Stimulated activated CD8-positive, alpha-beta memory T cell treated with anti-CD3 and anti-CD28 coated beads, Interleukin-4, amount 100 ng/mL, for 4 hours (primary cell): ENCODE measurements around the gene RNF168.
"Not testable (repeated sequence)": the region's sequence is repeated elsewhere in the genome, so short reads cannot be mapped to it uniquely, and the experiment has no call there.

ENCODE experiments used
- DNase-seq, 2 donors: peaks; one replicate each; pipeline ENCODE4 v3.0.0-alpha.2; 2020; ENCODE audit warnings: low read depth in 2 of 2, low spot score in 1 of 2

RNF168 gene, protein sequence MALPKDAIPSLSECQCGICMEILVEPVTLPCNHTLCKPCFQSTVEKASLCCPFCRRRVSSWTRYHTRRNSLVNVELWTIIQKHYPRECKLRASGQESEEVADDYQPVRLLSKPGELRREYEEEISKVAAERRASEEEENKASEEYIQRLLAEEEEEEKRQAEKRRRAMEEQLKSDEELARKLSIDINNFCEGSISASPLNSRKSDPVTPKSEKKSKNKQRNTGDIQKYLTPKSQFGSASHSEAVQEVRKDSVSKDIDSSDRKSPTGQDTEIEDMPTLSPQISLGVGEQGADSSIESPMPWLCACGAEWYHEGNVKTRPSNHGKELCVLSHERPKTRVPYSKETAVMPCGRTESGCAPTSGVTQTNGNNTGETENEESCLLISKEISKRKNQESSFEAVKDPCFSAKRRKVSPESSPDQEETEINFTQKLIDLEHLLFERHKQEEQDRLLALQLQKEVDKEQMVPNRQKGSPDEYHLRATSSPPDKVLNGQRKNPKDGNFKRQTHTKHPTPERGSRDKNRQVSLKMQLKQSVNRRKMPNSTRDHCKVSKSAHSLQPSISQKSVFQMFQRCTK

DNA sequence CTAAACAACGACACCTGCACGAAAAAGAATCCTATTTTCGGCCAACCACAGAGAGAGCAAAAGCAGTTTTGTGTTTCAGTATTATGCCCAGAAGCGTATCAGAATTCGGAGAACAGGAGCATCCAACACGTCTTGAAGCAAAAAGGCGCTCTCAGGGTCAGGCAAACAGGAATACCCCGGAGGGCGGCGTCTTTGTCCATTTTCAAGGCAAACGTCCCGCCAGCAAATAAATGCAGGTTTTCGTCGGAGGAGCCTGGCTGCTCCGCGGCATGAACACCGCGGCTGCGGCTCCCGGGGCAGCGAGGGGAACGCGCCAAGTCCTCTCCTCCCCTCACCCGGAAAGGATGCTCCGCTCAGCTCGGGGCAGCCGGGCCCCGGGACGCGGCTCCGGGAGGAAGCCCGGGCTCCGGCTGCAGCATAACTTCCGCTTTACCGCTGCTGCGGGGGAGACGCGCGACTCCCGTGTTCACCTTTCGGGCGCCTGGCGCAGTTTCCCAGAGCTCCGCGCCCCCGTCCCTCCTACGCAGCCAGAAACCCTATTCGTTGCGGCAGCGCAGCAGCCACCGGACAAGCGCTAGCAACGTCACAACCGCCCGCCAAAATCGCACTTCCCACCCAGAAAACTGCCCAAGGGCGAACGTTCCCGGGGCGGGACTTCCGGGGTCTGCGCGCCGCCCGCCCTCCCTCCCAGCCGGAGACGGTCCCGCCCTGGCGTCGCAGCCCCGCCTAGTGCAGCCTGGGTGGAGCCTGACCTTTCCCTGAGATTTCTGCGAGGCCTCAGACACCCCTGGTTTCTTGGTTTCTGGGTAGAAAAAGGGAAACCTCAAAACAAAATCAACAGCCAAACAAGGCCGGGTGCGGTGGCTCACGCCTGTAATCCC is at the start of gene RNF168:
RNF168 (minus strand) TSS at position 573 of the 881 bp plus-strand sequence. CDS start 595 bp downstream, outside the sequence.
- peak; percentile 78 to 89 for DNase-seq

DNA sequence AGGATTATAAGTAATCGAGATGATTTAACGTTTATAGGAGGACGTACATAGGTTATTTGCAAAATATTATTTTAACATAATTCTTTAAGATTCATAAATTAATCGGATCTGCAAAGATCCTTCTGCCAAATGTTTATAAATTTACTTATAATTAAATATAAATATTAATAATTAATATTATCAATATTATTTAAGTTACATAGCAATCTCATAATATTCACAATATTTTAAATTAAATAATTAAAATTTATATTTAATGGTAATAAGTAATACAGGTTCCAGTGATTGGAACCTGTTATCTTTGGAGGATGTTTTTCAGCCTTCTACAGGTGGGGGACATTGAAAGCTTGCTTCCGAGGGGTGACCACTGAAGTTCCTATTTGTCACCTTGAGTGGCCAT is 48.7 kb upstream of the RNF168 start:
- no peak for DNase-seq

DNA sequence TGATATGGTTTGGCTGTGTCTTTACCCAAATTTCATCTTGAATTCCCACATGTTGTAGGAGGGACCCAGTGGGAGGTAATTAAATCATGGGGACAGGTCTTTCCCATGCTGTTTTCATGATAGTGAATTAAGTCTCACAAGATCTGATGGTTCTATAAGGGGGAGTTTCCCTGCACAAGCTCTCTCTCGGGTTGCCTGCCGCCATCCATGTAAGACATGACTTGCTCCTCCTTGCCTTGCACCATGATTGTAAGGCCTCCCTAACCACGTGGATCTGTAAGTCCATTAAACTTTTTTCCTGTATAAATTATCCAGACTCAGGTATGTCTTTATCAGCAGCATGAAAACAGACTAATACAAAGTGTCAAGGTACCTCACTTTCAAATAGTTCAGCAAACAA is 46.6 kb upstream of the RNF168 start:
- not testable (repeated sequence) for DNase-seq

DNA sequence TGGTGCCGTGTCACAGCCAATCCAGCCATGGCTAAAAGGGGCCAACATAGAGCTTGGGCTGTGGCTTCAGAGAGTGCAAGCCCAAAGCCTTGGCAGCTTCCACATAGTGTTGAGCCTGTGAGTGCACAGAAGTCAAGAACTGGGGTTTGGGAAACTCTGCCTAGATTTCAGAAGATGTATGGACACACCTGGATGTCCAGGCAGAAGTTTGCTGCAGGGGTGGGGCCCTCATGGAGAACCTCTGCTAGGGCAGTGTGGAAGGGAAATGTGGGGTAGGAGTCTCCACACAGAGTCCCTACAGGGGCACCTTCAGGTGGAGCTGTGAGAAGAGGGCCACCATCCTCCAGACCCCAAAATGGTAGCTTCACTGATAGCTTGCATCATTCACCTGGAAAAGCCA is 45.7 kb upstream of the RNF168 start:
- DNase-seq: not testable (repeated sequence)

DNA sequence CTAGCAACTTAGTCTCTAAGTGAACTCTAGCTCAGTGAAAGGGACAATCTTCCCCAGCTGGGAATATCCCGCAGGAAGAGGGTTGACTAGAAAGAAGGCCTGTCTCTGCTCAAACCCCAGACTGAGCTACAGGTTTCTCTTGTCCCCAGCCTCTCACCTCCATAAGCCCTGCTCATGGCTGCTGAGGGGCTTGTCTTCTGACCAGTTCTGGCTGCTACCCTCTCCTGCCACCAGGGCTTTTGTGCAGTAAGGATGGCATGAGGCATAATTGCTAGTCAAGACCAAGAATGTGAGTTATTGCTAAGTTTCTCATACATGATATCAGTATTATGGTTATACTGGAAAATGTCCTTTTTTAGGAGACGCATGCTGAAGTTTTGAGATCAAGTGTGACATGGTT is 43.5 kb upstream of the RNF168 start:
- DNase-seq: no peak

DNA sequence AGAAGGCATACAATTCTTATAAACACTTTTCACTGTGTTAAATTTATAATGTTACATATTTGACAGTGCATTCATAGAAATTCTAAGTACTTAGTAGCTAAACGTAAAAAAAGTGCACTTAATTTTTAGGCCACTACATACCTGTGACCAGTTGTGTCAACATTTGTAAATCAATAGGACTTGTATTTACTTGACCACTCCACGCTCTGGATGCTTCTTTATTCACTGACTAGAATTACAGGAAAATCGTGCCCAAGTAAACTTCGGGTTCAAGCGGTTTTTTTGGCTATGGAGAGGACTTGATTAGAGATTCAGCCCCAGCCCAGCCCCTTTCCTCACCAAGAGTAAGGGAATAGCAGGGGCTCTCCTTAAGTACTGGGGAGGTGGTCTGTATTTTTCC is 43.0 kb upstream of the RNF168 start:
- DNase-seq: no peak

DNA sequence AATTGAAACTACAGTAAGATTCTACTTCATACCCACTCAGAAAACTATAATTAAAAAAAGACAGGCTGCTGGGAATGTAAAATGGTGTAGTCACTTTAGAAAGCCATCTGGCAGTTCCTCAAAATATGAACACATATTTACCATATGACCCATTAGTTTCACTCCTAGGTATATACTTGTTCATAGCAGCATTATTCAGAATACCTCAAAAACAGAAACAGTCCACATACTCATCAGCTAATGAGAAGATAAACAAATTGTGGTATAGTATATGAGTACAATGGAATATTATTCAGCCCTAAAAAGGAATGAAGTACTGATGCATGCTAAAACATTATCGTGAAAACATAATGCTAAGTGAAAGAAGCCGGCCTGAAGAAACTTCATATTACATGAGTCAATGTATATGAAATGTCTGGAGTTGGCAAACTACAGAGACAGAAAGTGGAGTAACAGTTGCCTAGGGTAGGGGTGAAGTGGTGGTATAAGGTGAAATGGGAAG is 41.0 kb upstream of the RNF168 start:
- no peak for DNase-seq

DNA sequence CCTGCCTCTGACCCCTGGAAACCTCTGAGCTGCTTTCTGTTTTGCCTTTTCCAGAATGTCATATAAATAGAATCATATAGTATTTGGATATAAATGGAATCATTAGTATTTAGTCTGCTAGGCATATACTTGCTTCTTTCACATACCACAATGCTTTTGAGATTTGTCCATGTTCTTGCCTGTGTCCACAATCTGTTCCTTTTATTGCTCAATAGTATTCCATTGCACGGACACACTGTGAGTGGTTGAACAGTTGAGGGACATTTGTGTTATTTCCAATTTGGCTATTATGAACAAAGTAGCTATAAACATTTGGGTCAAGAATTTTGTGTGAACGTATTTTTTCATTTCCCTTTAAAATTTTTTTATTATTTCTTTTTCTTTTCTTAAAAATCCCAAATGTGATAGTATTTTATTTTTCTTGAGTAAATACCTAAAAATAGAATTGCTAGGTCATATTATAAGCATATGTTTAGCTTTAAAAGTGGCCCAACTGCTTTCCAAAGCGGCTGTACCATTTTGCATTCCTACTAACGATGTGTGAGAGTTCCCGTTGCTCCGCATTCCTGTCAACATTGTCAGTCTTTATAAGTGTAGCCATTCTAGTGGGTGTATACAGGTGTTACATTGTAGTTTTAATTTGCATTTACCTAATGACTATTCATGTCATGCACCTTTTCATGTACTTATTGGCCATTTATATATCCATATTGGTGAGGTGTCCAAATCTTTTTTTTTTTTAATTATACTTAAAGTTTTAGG is 38.3 kb upstream of the RNF168 start:
- no peak for DNase-seq

DNA sequence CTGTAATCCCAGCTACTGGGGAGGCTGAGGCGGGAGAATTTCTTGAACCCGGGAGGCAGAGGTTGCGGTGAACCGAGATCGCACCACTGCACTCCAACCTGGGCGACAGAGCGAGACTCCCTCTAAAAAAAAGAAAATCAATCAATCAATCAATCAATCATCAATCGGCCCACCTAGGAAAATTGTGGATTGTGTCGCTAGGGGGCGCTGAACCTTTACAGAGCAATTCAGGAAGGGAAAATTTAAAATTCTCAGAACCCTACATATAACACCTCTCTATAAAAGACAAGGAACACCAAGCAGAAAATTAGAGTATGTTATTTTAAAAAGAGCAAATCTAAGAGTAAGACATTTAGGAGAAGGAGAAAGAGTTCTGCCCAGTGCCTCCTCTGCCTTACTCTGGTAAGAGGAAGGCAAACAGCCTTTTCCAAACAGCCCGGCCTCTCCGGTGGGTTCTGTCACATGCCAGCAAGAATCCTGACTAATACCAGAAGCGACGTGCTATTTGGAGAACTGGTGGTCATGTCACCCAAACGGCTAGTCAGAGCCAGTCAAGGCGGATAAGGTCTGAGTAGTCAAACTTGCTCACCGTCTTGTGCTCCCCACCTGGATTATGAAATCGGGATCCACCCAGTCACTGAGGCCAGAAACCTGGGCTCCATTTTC is 33.9 kb upstream of the RNF168 start:
- peak; percentile 21 to 43 for DNase-seq

DNA sequence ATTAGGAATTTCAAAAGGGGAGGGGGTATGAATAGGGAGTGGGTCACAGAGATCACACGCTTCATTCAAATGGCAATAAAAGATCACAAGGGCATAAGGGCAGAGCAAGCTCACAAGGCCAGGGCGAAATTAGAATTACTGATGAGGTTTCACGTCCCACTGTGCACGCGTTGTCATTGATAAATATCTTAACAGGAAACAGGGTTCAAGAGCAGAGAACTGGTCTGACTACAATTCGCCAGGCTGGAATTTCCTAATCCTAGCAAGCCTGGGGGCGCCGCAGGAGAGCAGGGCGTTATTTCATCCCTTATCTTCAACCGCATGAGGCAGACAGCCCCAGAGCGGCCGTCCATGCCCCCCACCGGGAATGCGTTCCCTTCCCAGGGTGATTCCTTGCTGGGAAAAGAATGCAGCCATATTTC is 29.7 kb upstream of the RNF168 start:
- no peak for DNase-seq

DNA sequence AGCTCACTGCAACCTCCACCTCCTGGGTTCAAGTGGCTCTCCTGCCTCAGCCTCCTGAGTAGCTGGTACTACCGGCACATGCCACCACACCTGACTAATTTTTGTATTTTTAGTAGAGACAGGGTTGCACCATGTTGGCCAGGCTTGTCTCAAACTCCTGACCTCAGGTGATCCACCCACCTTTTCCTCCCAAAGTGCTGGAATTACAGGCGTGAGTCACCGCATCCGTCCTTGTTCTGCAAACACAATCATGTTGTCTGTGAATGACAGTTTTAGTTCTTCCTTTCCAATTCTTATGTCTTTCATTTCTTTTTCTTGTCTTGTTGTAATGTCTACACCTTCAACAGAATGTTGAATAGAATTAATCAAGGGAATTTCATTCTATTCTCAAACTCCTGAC is 27.9 kb upstream of the RNF168 start:
- DNase-seq: no peak

DNA sequence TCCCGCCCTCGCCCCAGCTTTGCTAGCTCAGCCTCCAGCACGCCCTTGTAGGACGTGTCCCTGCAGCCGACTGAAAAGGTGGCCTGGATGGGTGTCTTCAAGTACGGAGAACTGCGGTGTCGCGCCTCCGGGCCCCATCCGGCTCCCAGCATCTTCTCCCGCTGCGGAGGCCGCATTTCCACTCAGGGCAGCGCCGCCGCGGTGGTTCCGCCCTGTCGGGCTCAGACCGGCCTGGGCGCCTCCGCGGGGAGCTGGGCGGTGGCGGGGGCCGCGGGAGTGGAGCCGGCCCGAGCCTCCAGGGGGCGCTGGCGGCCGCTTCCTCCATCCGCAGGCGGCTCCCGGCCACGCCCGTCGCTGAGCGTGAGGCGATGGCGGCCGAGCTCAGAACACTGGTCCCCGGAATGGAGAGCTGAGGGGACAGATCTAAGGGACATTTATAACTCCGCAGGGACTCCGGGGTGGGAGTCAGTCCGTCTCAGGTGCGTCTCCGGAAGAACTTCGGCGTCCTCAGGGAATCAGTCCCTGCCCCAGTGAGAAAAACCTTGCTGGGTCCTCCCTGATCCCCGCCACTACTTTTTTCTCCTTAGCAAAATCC is 25.2 kb upstream of the RNF168 start:
- DNase-seq: peak; percentile 49 to 57

DNA sequence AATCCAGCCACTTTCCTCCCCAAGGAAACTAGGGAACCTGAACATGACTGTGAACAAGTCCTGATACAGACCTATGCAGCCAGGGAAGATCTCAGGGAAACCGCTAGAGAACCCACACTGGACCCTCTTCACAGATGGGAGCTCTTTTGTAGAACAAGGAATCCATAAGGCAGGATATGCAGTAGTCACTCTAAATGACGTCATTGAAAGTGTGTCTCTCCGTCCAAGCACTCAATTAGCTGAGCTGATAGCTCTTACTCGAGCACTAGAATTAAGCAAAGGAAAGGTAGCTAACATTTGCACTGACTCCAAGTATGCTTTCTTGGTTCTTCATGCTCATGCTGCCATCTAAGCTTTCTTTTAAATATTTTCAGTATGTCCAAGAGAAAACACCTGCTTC is 21.6 kb upstream of the RNF168 start:
- DNase-seq: no peak

DNA sequence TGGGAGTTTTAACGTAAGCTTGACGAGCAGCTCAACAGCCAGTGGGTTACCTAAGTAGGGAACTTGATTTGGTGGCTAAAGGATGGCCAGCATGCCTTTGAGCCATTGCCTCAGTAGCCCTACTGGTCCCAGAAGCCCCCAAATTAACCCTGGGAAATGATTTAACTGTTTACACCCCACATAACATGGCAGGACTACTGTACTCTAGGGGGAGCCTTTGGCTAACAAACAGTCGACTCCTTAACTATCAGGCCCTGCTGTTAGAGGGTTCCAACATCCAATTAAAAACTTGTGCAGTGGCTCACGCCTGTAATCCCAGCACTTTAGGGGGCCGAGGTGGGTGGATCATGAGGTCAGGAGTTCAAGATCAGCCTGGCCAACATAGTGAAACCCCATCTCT is 21.0 kb upstream of the RNF168 start:
- DNase-seq: no peak

DNA sequence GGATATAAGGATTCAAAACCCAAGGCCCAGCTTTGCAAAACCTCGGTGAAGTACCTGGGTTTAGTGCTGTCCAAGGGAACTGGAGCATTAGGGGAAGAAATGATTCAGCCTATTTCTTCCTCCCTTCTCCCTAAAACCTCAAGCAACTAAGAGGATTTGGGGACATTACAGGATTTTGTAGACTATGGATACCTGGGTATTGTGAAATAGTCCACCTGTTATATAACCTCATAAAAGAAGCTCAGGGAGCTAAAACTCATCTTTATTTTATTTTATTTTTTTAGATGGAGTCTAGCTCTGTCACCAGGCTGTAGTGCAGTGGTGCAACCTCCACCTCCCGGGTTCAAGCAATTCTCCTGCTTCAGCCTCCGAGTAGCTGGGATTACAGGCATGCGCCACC is 20.3 kb upstream of the RNF168 start:
- no peak for DNase-seq

DNA sequence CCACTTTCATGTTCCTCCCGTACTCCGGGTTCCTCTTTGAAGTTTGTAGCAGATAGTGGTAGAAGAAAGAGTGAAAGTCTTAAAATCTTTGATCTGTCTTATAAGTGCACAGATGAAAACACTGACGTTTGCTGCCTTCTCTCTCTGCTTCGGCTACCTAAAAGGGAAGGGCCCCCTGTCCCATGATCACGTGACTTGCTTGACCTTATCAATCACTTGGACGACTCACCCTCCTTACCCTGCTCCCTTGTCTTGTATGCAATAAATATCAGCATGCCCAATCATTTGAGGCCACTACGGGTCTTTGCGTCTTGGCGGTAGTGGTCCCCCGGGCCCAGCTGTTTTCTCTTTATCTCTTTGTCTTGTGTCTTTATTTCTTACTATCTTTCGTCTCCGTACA is 17.7 kb upstream of the RNF168 start:
- not testable (repeated sequence) for DNase-seq

DNA sequence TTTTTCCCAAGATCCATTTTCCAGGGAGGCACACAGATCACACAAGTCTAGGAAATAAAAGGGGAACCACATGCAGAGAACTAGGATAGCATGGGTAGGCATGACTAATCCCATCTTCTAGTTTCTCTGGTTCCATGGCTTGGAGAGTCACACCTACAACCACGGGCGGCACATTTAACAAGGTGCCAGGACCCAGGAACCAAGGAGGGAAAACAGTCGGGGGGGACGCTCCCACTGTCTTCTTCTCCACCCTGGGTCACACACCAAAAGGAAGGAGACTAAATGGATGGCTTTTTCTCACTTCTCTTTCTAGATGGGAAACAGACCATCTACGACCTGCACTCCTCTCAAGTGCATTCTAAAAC is 16.1 kb upstream of the RNF168 start:
- DNase-seq: no peak

DNA sequence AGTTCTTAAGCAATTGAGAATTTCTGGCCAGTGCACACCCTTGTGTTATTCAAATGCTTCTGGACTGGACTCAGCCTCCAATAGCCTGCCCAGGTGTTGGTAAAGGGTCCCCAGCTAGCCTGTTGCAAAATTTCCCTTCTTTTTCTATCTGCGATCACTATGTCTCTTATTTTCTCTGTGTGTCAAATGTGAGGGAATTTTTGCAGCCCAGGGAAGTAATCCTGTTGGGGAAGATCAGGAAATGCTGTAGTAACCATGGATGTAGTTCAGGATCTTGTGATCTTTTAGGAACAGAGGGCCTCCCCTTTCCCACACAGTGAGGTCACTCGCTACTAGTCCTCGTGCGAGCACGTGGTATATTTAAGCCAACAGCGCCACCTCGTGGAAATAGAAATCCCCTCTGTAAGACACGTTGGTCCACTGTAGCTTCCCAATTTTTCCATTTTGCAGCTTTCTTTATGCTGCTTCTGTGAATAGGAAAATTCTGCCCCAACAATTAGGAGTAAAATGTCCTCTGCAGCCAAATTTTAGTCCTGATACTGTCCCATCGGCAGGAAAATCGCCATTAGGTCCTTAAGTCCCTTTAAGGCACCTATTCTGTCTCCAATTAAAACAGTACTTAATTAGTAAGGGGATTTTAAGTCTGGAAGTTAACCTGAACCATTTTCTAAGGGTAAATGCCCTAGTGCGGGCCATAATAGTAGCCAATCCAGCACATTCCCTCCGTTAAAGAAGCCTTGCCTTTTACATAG is 15.6 kb upstream of the RNF168 start:
- no peak for DNase-seq

DNA sequence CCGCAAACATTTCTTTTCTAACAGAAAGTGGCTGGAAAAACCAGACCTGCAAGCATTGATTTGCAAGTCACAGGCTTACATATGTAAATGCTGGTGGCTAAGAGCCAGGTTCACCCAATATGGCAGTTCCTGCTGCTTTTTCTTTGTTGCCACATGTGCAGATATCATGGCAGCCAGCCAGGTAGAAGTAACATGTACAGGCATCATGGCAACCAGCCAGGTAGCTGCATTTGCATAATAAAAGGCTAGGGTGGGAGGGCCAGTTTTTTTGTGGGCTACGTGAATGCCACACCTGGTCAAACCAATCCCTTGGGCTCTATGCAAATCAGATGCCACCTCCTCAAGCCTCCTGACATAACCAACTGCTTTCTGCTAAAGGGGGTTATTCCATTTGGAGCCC is 14.4 kb upstream of the RNF168 start:
- no peak for DNase-seq
